ENCODE measurements around the gene CDT1.

The CDT1 gene

GRCh38 chr16:88856828-88857727, 53.5 kb downstream of the CDT1 start, which contains the start of the genes GALNS and TRAPPC2L:
TSS of gene GALNS (minus strand) at chr16:88856947. CDS start at chr16:88856877, 70 bp downstream.
TSS of gene TRAPPC2L (plus strand) at chr16:88857127. CDS start at chr16:88857151, 24 bp downstream.
- Histone ChIP-seq H3K4me1 (ENCODE audit: control insufficient read depth, insufficient read depth, low read depth, low read length) (peaks cover 20% of the 10 kb centered on the region), H2BK120ac (ENCODE audit: low read depth, low read length) (peak within 1 kb of the TSS; percentile 42), H2AFZ (ENCODE audit: low read depth, low read length) (peak within 1 kb of the TSS; percentile 66), H3K79me1 (replicated peaks; ENCODE audit: low read length, poor library complexity, severe bottlenecking) (peaks cover 46% of the 10 kb centered on the region), H2BK12ac (ENCODE audit: low read length in 2 of 2) (peak within 1 kb of the TSS in 1 of 2 experiments; percentile 21), H2AK5ac (ENCODE audit: low read length, severe bottlenecking) (no peak within 1 kb of the TSS), H3K9ac (ENCODE audit: low read length) (peak within 1 kb of the TSS; percentile 93), H2BK15ac (ENCODE audit: low read depth, poor library complexity, severe bottlenecking) (peak within 1 kb of the TSS; percentile 63), H3K4ac (ENCODE audit: low read depth in 1 of 2, low read length in 2 of 2) (peak within 1 kb of the TSS; percentile 54 to 73), H3K27ac (ENCODE audit: low read length, poor library complexity, severe bottlenecking) (peak within 1 kb of the TSS; percentile 74), H4K8ac (ENCODE audit: low read length) (peak within 1 kb of the TSS; percentile 88), H4K91ac (ENCODE audit: low read length) (peak within 1 kb of the TSS; percentile 79), H3K9me3 (ENCODE audit: control insufficient read depth, low read length) (no peaks in the 10 kb centered on the region), H3K36me3 (ENCODE audit: control insufficient read depth in 1 of 2, insufficient read depth in 2 of 2, low read depth in 1 of 2, low read length in 2 of 2) (peaks cover 38 to 51% of the 10 kb centered on the region in 2 experiments), H3K4me2 (ENCODE audit: low read length, poor library complexity, severe bottlenecking) (peak within 1 kb of the TSS; percentile 89), H3K14ac (ENCODE audit: low read length in 2 of 2) (peak within 1 kb of the TSS in 1 of 2 experiments; percentile 96), H3K4me3 (ENCODE audit: insufficient read depth in 1 of 2, low read depth in 1 of 2, low read length in 2 of 2) (peak within 1 kb of the TSS; percentile 89 to 97), H3K27me3 (ENCODE audit: control insufficient read depth in 1 of 2, insufficient read depth in 1 of 2, low read length in 2 of 2) (no peaks in the 10 kb centered on the region), H2BK5ac (ENCODE audit: low read depth, low read length, poor library complexity, severe bottlenecking) (peak within 1 kb of the TSS; percentile 68), H3K18ac (ENCODE audit: low read depth in 1 of 2, low read length in 2 of 2) (peak within 1 kb of the TSS; percentile 52 to 89), H3K23ac (ENCODE audit: low read length in 2 of 2) (peak within 1 kb of the TSS in 1 of 2 experiments; percentile 79)
- DNase-seq, result peak; percentile 92
- under 1% methylated on average over 85 of the region's 87 CpGs for WGBS

- Histone ChIP-seq H3K4me2 (ENCODE audit: low read length, poor library complexity, severe bottlenecking) (peak overlapping the region; percentile 89), H4K8ac (ENCODE audit: low read length) (peak overlapping the region; percentile 88), H4K91ac (ENCODE audit: low read length) (no peak overlapping the region), H2AK5ac (ENCODE audit: low read length, severe bottlenecking) (no peak overlapping the region), H3K4me3 (ENCODE audit: insufficient read depth in 1 of 2, low read depth in 1 of 2, low read length in 2 of 2) (peak overlapping the region; percentile 86 to 97), H2BK5ac (ENCODE audit: low read depth, low read length, poor library complexity, severe bottlenecking) (no peak overlapping the region), H3K36me3 (ENCODE audit: control insufficient read depth in 1 of 2, insufficient read depth in 2 of 2, low read depth in 1 of 2, low read length in 2 of 2) (peaks cover 45 to 58% of the 10 kb centered on the region in 2 experiments), H3K14ac (ENCODE audit: low read length in 2 of 2) (no peak overlapping the region), H3K23ac (ENCODE audit: low read length in 2 of 2) (no peak overlapping the region), H3K9ac (ENCODE audit: low read length) (peak overlapping the region; percentile 93), H2BK15ac (ENCODE audit: low read depth, poor library complexity, severe bottlenecking) (no peak overlapping the region), H3K27ac (ENCODE audit: low read length, poor library complexity, severe bottlenecking) (peak overlapping the region; percentile 74), H3K4me1 (ENCODE audit: control insufficient read depth, insufficient read depth, low read depth, low read length) (peaks cover 20% of the 10 kb centered on the region), H3K18ac (ENCODE audit: low read depth in 1 of 2, low read length in 2 of 2) (peak overlapping the region in 1 of 2 experiments; percentile 79), H2AFZ (ENCODE audit: low read depth, low read length) (peak overlapping the region; percentile 33), H3K79me1 (replicated peaks; ENCODE audit: low read length, poor library complexity, severe bottlenecking) (peaks cover 46% of the 10 kb centered on the region), H3K27me3 (ENCODE audit: control insufficient read depth in 1 of 2, insufficient read depth in 1 of 2, low read length in 2 of 2) (no peaks in the 10 kb centered on the region), H3K4ac (ENCODE audit: low read depth in 1 of 2, low read length in 2 of 2) (peak overlapping the region in 1 of 2 experiments; percentile 32), H2BK120ac (ENCODE audit: low read depth, low read length) (no peak overlapping the region), H2BK12ac (ENCODE audit: low read length in 2 of 2) (no peak overlapping the region), H3K9me3 (ENCODE audit: control insufficient read depth, low read length) (no peaks in the 10 kb centered on the region)
- DNase-seq, result peak; percentile 84
- WGBS, result 21% methylated on average over 12 of the region's 12 CpGs
Observed at GRCh38 chr16:88857728-88858339, 54.2 kb downstream of the CDT1 start.

All from mesenchymal stem cell (in vitro differentiated cells and primary cell).